Measurements from ENCODE around the gene MAML3.
A peak's percentile ranks its signal among the peaks of the same experiment; 100 is the strongest.

Gene MAML3

GRCh38 chr4:139886798-139887197 lies 267.2 kb downstream of the MAML3 start:
- TF ChIP-seq, protein P1, sequence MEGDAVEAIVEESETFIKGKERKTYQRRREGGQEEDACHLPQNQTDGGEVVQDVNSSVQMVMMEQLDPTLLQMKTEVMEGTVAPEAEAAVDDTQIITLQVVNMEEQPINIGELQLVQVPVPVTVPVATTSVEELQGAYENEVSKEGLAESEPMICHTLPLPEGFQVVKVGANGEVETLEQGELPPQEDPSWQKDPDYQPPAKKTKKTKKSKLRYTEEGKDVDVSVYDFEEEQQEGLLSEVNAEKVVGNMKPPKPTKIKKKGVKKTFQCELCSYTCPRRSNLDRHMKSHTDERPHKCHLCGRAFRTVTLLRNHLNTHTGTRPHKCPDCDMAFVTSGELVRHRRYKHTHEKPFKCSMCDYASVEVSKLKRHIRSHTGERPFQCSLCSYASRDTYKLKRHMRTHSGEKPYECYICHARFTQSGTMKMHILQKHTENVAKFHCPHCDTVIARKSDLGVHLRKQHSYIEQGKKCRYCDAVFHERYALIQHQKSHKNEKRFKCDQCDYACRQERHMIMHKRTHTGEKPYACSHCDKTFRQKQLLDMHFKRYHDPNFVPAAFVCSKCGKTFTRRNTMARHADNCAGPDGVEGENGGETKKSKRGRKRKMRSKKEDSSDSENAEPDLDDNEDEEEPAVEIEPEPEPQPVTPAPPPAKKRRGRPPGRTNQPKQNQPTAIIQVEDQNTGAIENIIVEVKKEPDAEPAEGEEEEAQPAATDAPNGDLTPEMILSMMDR (conservative IDR thresholded peaks at IDR 0.05; ENCODE audit: low read depth, low read length) = no peak
- no peak overlapping the region for H3K4me3 ChIP-seq (ENCODE audit: low read depth, low read length)
- DNase-seq (ENCODE audit: low read depth) = no peak

DNA sequence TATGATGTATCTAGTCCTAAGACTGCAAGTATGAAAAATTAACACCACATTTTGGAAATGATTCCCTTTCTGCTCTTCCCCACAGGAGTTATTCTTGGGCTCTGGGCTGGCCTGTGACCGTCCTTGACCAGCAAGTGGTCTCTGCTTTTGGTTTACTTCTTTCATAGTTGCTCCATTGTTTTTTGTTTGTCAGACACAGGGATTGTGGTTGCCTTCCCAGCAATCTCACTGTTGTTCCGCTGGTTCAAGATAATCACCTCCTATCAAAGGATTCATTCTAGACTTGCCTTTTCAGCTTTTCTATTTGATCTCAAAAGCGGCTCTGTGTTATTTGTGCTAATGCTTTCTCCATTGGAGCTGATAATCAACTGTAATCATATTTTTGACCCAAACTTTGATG lies 269.5 kb downstream of the MAML3 start:
- no peak overlapping the region for H3K4me3 ChIP-seq (ENCODE audit: low read depth, low read length)
- TF ChIP-seq, protein P1 (conservative IDR thresholded peaks at IDR 0.05; ENCODE audit: low read depth, low read length) = no peak
- DNase-seq (ENCODE audit: low read depth) = no peak

GRCh38 chr4:139880841-139881240 lies 273.1 kb downstream of the MAML3 start:
- DNase-seq (ENCODE audit: low read depth) = no peak
- TF ChIP-seq, protein P1 (conservative IDR thresholded peaks at IDR 0.05; ENCODE audit: low read depth, low read length) = no peak
- no peak overlapping the region for H3K4me3 ChIP-seq (ENCODE audit: low read depth, low read length)

GRCh38 chr4:139878050-139878449 lies 275.9 kb downstream of the MAML3 start:
- TF ChIP-seq, protein P1 (conservative IDR thresholded peaks at IDR 0.05; ENCODE audit: low read depth, low read length) = no peak
- no peak overlapping the region for H3K4me3 ChIP-seq (ENCODE audit: low read depth, low read length)
- DNase-seq (ENCODE audit: low read depth) = no peak

GRCh38 chr4:139876337-139876941 lies 277.5 kb downstream of the MAML3 start:
- TF ChIP-seq, protein P1 (conservative IDR thresholded peaks at IDR 0.05; ENCODE audit: low read depth, low read length) = no peak
- DNase-seq (ENCODE audit: low read depth) = peak; percentile 36

DNA sequence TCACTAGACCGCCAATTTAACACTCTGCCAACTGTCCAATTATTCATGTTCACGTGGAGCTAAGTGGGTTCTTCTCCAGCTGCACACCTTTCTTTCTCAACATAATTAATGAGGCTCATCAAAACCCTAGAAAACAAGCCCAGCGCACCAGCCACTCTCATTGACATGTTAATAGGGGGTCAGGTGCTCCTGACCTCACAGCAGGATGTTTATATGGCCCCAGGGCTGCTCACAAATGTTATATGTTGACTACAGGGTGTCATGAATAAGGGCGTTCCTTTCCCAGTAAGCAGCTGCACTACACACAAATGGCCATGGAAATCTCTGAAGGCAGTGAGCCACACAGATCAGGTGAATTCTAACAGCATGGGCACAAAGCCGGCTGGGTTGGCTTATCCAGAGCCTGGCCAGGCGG lies 278.6 kb downstream of the MAML3 start:
- H3K4me3 ChIP-seq (ENCODE audit: low read depth, low read length) = no peak overlapping the region
- TF ChIP-seq, protein P1 (conservative IDR thresholded peaks at IDR 0.05; ENCODE audit: low read depth, low read length) = no peak
- DNase-seq (ENCODE audit: low read depth) = no peak

More at GRCh38 chr4:139876337-139876941, 277.5 kb downstream of the MAML3 start:
- no peak overlapping the region for H3K4me3 ChIP-seq (ENCODE audit: low read depth, low read length)
